Measurements from ENCODE around the gene NPRL2.

GRCh38 chr3:50364573-50365079 lies 14.1 kb upstream of the NPRL2 start:
- no peak for TF ChIP-seq POLR2A (IDR thresholded peaks at IDR 0.05)
- no peak for TF ChIP-seq CTCF (IDR thresholded peaks at IDR 0.05)

Measured in body of pancreas (tissue), 4 donors.